ENCODE measurements around the gene CDK17.
A peak's percentile ranks its signal among the peaks of the same experiment; 100 is the strongest.
"Not testable (repeated sequence)": the region's sequence is repeated elsewhere in the genome, so short reads cannot be mapped to it uniquely, and the experiment has no call there.

The CDK17 gene

GRCh38 chr12:96417688-96418087, 17.4 kb upstream of the CDK17 start:
- DNase-seq (ENCODE audit: low read depth, low spot score) = not testable (repeated sequence)

DNA sequence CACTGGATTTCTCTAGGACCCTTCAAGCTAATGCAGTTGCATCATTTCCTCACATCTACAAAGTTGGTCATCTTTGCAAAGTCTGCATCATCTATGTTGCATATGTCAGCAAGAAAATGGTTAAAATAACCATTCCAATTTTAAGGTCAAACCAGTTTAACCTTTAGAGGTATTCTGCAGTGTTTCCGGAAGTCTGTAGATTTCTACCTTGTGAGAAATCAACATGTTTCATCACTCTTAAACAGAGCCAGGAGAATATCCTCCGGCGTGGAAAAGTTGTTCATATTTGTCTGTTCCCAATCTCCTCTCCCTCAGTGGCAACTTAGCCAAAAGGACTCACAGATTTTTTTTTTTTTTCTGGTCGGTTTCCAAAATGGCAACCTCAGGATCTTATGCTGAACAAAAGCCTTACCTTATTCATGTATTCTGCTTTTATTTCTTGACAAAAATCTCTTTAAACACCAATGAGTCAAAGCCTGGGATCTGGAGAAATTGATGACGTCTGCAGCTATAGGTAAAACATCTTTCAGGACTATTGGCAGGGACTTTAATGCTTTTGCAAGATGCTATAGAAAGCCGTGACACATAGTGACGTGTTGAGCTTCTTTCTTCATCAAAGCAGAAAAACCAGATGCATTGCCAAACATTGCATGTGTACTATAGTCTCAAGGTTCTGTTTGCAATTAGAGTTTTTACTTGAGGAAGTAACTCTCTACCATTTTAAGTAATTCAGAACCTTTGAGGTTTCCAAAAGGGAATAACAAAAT, 16.0 kb upstream of the CDK17 start:
- DNase-seq (ENCODE audit: low read depth, low spot score) = no peak

- DNase-seq (ENCODE audit: low read depth, low spot score) = no peak
Measured at GRCh38 chr12:96414637-96415036, 14.4 kb upstream of the CDK17 start.

GRCh38 chr12:96412431-96412830, 12.2 kb upstream of the CDK17 start:
- DNase-seq (ENCODE audit: low read depth, low spot score) = no peak

- DNase-seq (ENCODE audit: low read depth, low spot score) = no peak
Measured at GRCh38 chr12:96409731-96410130, 9.5 kb upstream of the CDK17 start.

DNA sequence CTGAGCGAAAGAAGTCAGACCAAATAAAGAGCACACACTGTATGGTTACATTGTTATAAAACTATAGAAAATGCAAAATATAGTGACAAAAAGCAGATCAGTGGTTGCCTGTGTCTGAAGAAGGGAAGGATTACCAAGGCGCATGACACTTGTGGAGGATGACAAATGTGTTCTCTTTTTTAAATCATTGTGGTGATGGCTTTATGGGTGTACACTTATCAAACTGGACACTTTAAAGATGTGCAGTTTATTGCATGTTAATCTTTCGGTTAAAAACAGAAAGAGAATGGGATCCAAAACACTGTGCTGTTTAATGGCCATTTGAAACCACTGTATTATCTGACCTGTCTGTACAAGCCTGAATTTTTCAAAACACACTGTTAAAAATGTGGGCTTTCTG, 8.8 kb upstream of the CDK17 start:
- DNase-seq (ENCODE audit: low read depth, low spot score) = no peak

DNA sequence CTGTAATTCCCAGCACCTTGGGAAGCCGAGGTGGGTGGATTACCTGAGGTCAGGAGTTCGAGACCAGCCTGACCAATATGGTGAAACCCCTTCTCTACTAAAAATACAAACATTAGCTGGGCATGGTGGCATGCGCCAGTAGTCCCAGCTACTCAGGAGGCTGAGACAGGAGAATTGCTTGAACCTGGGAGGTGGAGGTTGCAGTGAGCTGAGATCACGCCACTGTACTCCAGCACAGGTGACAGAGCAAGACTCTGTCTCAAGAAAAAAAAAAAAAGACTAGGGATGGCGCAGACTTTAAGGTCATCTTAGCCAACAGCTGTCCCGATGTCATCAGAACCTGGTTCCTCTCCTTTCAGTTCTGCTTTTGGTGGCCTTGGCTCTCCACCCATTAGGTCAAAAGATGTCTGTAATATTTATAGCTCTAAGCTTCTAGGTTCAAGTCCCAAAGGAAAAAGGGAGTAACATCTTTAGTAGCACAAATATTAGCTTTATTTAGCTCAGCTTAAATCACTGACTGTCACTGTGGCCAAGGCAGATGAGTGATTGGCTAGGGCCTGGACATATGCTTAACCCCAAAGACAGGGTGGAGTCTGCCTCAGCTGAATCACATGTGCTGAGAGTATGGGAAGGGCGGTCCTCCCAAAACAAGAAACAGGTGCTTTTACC, 7.3 kb upstream of the CDK17 start:
- not testable (repeated sequence) for DNase-seq (ENCODE audit: low read depth, low spot score)

GRCh38 chr12:96404696-96405095, 4.5 kb upstream of the CDK17 start:
- no peak for DNase-seq (ENCODE audit: low read depth, low spot score)

DNA sequence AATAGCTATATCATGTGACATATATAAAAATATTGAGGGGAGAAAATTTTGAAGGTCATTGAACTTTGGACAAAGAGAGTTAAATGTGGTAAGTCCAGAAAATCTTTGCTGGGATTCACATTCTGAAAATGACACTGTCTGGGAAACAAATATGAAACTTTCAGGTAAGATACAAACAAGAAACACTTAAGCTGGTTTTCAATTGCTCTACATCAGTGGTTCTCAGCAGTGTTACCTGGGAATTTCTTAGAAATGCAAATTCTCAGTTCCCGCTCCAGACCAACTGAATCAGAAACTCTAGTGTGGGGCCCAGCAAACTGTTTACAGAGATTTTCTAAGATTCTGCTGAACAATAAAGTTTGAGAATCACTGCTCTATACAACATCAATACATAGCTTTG, 3.6 kb upstream of the CDK17 start:
- no peak for DNase-seq (ENCODE audit: low read depth, low spot score)

GRCh38 chr12:96402522-96402921, 2.3 kb upstream of the CDK17 start:
- DNase-seq (ENCODE audit: low read depth, low spot score) = not testable (repeated sequence)

- no peak for DNase-seq (ENCODE audit: low read depth, low spot score)
Measured at GRCh38 chr12:96402061-96402460, 1.8 kb upstream of the CDK17 start.

DNA sequence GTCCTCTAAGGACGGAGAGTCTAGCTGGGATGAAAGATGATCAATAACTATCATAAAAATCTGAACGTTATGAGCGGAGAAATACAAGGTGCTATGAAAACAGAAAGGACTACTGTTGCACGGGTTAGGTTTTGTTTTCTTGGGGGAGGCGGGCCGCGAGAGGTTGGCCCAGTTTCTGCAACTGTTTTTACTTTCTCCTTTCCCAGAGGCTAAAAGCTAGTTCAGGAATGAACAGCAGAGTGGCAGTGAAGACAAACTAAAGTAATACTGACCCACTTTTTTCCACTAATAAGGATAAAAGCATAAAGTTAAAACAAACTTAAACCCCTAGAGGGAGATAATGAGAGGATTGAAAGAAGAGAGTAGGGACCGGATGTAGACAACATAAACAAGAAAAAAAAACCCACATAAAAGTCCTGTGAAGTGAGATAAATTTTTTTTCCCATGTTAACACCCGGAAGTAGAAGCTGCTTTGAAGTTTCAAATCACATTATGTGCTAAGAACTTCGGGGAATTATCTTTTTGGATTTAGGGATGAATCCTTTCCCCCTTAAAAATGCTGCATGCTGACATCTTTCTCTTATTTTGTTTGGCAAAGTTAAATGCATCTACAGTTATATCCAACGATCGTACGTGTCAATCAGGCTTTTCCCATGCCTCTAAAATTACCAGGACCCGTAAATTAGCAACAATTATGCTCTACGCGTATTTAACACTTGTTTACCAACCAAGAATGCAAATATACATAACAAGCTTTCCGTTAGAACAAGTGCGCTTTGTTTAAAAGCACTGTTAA, 1.0 kb upstream of the CDK17 start:
- DNase-seq (ENCODE audit: low read depth, low spot score) = peak; percentile 51

- no peak for DNase-seq (ENCODE audit: low read depth, low spot score)
Measured at GRCh38 chr12:96400631-96401075, 414 bp upstream of the CDK17 start.

GRCh38 chr12:96399120-96399918, 920 bp downstream of the CDK17 start:
- no peak for DNase-seq (ENCODE audit: low read depth, low spot score)

DNA sequence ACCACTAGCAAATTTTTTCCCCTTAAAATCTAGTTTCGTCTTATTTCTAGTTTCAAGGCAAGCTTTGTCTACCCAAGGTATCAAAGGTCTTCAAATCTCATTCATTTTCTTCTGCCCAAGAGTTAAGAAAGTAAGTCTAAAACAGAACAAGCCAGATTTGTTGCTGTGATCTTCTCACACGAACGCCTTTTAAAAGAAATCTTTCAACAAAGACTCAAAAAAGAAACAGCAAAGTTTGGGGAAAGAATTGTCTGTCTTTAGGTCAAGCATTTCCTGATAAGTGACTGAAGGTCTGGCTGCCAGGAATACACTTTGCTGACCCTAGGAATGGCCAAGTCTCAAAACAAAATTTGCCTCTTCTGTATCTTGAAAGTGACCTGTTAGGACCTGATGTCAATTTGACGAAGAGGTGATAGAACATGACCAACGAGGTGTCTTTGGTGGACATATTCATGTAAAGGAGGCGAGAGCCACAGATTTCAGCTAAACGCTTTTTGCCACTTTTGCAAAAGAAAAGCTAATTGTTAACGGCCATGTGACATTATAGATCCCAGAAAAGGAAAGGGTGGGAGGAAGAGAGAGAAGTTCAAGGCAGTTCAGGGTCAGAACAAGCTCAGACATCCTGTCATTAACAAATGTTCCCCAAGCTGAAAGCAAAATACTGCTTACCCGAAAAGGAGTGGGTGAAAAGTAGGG, 1.7 kb downstream of the CDK17 start:
- DNase-seq (ENCODE audit: low read depth, low spot score) = no peak

GRCh38 chr12:96397756-96398423, 2.3 kb downstream of the CDK17 start:
- DNase-seq (ENCODE audit: low read depth, low spot score) = no peak

GRCh38 chr12:96396914-96397313, 3.3 kb downstream of the CDK17 start:
- DNase-seq (ENCODE audit: low read depth, low spot score) = no peak

GRCh38 chr12:96396209-96396608, 4.0 kb downstream of the CDK17 start:
- no peak for DNase-seq (ENCODE audit: low read depth, low spot score)

DNA sequence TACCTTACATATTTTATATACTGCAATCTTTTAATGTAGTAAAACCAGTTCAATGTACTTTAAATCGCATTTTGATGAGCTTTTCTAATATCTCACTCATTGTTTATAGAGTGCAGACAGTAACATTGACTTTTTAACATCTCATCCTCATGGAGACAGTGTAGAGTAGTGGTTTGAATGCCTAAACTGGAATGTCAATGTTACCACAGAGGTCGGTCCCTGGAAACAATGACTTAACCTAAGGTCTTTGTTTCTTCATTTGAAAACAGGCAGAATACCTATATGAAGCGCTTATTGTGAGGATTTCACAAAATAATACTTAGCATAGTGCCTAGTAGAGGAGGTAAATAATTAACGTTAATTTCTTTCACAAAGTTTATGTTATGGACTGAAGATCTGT, 5.0 kb downstream of the CDK17 start:
- DNase-seq (ENCODE audit: low read depth, low spot score) = no peak

GRCh38 chr12:96393229-96393628, 7.0 kb downstream of the CDK17 start:
- not testable (repeated sequence) for DNase-seq (ENCODE audit: low read depth, low spot score)
